GM18870 (cell line): ENCODE measurements around the gene SASH1.
"Not testable (repeated sequence)": the region's sequence is repeated elsewhere in the genome, so short reads cannot be mapped to it uniquely, and the experiment has no call there.

Source experiments
- ATAC-seq: cut with Tn5 transposase; IDR thresholded peaks from one replicate; pipeline ENCODE4 v1.9.1; 2021; ENCODE audit warnings: moderate library complexity; ENCODE audit not compliant: unreplicated experiment

Gene SASH1

DNA sequence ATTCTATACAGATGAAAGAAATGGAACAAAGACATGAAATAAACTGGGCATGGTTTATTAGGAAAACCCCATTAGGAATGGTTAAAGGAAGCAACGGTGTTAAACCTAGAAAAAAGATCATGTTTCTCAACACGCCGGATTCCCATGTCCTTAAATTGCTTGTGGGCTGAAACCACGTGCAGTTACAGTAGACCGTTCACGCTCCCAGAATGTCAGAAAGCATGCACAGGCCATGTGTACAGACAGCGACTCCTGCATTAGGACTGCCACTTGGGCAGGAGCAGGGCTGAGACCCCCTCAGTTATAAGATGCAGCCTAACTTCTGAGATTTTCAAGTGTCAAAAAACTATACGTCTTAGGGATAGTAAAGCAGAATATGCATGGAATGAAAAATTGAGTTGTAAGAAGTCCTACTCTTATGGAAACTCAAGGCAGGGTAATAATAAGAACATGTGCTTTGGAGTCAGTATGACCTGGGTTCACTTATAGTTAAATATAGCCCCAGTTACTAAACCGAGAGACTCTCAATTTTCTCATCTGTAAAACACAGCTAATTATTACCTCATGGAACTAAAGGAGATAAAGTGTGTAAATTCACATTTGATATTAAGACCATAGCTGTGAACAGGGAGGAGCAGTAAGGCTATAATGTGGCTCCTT lies 230.2 kb downstream of the SASH1 start:
- ATAC-seq: no peak

GRCh38 chr6:148573922-148574321 lies 231.3 kb downstream of the SASH1 start:
- ATAC-seq: no peak

DNA sequence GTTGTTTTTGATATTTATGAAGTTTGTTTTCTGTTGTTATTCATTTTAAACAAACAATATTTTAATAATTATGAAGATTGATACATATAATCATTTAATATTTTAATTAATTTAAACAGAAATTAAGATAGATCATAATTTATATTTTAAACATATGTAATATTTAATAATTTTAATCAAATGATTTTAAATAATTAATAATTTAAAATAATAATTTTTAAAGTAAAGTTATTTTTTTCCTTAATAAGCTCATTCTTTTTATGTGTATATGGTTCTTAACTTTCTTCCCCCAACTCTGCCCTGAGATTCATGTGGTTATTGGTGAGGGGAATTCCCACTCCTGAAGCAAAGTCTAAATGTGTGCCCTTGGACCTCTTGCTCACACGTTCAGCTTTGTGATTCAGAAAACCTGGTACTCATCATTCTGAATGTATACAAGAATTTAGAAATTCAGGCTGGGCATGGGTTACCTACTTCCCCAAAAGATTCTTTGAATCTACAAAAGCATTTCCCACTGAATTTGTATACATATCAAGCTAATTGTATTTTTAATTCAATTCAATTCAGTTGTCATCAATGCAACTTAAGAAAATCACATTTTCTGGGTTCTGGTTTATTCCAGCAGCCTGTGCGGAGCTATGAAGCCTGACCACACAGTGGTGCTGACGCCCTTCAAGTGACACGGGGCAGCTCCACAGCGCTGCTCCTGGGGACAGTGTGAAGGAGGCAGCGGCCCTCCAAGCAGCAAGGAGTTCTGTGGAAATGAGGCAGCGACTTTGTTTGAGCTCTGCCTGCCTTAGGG lies 235.2 kb downstream of the SASH1 start:
- peak; percentile 79 for ATAC-seq

GRCh38 chr6:148578489-148578814 lies 235.8 kb downstream of the SASH1 start:
- peak; percentile 34 for ATAC-seq

DNA sequence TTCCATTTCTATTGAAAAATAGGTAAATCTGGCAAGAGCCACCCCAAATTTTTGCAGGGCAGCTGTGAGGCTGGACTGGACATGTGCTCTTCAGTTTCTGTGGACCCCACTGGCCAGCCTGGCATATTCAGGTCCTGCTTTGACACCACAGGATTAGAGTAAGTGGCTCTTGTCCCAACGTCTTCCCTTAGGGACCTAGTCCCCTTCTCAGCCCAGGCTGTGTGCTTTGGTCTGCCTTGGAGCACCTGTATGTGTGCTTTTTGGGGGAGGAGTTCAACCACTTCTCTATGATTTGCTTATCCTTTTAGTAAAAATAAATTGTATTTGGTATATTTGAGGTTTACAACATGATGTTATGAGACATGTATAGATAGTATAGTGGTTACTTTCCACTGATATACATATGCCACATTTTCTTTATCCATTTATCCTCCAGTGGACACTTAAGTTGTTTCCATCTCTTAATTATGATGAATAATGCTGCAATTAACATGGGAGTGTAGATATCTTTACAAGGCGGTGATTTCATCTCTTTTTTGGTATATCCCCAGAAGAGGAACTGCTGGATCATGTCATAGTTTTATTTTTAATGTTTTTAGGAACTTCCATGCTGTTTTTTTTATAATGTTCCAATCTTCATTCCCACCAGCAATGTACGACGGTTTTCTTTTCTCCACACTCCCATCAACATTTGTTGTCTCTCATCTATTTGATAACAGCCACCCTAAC lies 236.4 kb downstream of the SASH1 start:
- no peak for ATAC-seq

DNA sequence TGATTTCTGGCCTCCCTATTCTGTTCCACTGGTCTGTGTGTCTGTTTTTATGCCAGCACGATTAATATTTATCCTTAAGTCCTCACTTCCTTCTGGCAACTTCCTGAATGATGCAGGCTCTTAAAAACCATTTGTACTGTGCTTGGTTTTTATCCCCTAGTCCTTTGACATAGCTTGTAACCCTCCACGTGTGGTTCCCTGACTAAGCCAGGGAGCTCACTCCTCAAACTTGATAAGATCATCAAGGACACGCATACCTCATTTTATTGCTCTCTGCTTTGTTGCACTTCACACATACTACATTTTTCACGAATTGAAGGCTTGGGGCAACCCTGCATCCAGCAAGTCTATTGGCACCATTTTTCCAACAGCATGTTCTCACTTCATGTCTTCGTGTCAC lies 237.8 kb downstream of the SASH1 start:
- ATAC-seq: no peak

- no peak for ATAC-seq
Measured at GRCh38 chr6:148583631-148584030, 241.0 kb downstream of the SASH1 start.

DNA sequence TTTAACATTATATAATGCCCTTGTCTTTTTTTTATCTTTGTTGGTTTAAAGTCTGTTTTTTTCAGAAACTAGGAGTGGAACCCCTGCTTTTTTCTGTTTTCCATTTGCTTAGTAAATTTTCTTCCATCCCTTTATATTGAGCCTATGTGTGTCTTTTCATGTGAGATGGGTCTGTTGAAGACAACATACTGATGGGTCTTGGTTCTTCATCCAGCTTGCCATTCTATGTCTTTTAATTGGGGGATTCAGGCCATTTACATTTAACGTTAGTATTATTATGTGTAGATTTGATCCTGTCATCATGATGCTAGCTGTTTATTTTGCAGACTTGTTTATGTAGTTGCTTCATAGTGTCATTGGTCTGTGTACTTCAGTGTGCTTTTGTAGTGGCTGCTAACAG lies 243.0 kb downstream of the SASH1 start:
- ATAC-seq: not testable (repeated sequence)

DNA sequence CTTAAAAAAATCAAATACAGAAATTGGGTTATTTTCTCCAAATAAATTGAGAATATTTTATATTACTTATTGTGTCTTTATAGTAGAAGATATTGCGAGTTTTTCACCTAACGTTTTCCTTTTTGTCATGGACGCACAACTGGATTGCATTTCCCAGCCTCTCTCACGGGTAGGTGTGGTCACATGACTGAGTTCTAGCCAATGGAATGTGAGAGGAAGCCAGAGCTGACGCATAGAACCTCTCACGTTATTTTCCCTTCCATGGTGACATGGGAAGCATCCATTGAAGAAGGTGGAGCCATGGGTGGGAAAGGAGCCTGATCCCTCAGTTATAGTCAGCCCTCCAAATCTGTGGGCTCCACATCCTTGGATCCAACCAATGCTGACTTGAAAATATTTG lies 248.2 kb downstream of the SASH1 start:
- ATAC-seq: no peak

GRCh38 chr6:148591656-148592055 lies 249.0 kb downstream of the SASH1 start:
- no peak for ATAC-seq

- ATAC-seq: no peak
Measured at GRCh38 chr6:148593130-148593812, 250.6 kb downstream of the SASH1 start.

- ATAC-seq: no peak
Measured at GRCh38 chr6:148593813-148594170, 251.2 kb downstream of the SASH1 start.

GRCh38 chr6:148595550-148595949 lies 252.9 kb downstream of the SASH1 start:
- ATAC-seq: no peak

- no peak for ATAC-seq
Measured at GRCh38 chr6:148596891-148597455, 254.3 kb downstream of the SASH1 start.

DNA sequence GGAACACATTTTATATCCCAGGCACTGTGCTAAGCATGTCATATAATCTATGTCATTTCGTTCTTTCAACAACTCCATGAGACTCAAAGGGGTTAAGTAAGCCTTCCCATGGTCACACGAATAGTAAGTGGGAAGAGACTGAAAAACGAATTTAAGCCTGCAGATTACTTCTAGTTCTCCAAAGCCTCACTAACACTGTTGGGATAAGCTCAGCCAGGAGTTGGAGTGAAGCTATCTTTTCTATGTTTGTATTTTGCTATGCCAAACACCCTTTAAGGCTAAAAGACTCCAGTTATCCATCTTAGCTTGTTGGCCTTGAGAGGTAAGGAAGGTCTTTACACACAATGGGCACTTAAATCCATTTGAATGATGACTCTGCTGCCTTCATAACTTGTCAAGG lies 256.1 kb downstream of the SASH1 start:
- ATAC-seq: no peak

DNA sequence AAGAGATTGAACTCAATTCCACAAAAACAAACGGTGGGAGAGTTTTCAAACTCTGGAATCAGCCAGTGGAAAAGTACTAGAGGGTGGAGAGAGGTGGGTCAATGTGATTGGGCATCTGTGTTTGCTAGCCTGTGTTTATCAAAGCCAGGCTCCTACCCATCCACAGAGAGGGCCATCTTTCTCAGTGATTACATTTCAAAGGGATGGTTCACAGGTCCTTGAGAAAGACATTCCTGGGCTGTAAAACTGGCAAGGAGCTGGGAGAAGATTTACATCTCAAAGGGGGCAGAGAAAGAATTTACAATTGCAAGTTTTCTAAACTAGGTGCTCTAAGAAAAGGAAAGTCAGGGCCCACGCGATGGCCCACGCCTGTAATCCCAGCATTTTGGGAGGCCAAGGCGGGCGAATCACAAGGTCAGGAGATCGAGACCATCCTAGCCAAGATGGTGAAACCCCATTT lies 257.4 kb downstream of the SASH1 start:
- ATAC-seq: no peak
